Lower lobe of right lung (tissue), 2 donors: ENCODE data around the gene ASZ1. TPM values are rescaled to one million over a fixed set of nuclear protein-coding genes. Genes with fewer than 3 reads are reported as not detected.

Experiments used
- ATAC-seq, 2 donors: fragments of 200-7000 bp; cut with Tn5 transposase; one replicate each; pipeline ENCODE4 v1.9.1; 2020 to 2022; ENCODE audit warnings: mild to moderate bottlenecking in 2 of 2, moderate library complexity in 2 of 2
- DNase-seq: peaks from one replicate; pipeline ENCODE4 v3.0.0-alpha.2; 2020
- H3K27ac ChIP-seq: fragments of 200-600 bp; one replicate; pipeline ENCODE4 v1.8.0; 2022
- H3K27me3 ChIP-seq: fragments of 200-600 bp; one replicate; pipeline ENCODE4 v1.8.0; 2022; ENCODE audit warnings: low read depth
- H3K36me3 ChIP-seq: fragments of 200-600 bp; one replicate; pipeline ENCODE4 v1.8.0; 2022; ENCODE audit warnings: mild to moderate bottlenecking
- H3K4me1 ChIP-seq: fragments of 200-600 bp; one replicate; pipeline ENCODE4 v1.8.0; 2022
- H3K4me3 ChIP-seq: fragments of 200-600 bp; one replicate; pipeline ENCODE4 v1.8.0; 2022; ENCODE audit warnings: mild to moderate bottlenecking
- H3K9me3 ChIP-seq: fragments of 200-600 bp; one replicate; pipeline ENCODE4 v1.8.0; 2022
- intact Hi-C: fragments of 100-400 bp; cut with DNase I; formaldehyde crosslinking; loops from one replicate; pipeline ENCODE4 v1.11.0; 2022
- total RNA-seq: library from RNA; stranded (reverse); fragmentation: NEBNext Ultra II Directional; extraction: Animal tissue kit (Norgen Biotek cat#: 25700); gene quantifications from one replicate; pipeline ENCODE4 v1.2.1, GENCODE V29; 2021
- TF ChIP-seq, protein P1 (sequence below): fragments of 200-600 bp; IDR thresholded peaks from one replicate; pipeline ENCODE4 v1.8.0; 2022; ENCODE audit warnings: antibody characterized with exemption, mild to moderate bottlenecking
- donor health status: DM: no; HTN: yes; CAD: no; lungs with severe emphysema.

ASZ1 gene
- total RNA-seq, 1 donor from 2014 or later = not detected

DNA sequence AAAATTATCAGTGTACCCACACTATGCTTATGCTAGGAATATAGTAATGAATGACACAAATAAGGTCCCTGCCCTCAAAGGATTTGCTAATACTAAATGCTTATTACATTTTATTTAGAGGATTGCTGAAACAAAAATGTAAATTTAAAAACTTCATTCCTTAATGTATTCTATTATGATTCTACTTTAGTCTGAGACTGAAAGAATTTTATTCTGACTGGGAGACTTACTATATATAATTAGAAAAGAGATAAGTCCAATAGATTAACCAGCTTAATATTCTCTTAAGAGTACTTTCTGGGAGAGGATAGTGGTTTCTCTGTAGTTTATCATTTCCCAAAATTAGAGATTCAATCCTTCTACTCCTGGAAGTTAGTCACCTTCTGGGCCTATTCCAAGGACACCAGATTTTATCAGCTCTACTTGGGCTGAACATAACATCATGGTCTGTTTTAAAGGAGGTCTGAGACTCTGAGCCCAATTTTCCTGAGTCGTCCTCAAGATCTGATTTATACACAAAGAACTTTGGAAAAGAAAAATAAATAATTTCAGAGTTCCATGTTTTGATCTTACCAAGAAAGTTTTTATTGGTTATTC is 41.1 kb downstream of the ASZ1 start:
- TF ChIP-seq, protein P1, sequence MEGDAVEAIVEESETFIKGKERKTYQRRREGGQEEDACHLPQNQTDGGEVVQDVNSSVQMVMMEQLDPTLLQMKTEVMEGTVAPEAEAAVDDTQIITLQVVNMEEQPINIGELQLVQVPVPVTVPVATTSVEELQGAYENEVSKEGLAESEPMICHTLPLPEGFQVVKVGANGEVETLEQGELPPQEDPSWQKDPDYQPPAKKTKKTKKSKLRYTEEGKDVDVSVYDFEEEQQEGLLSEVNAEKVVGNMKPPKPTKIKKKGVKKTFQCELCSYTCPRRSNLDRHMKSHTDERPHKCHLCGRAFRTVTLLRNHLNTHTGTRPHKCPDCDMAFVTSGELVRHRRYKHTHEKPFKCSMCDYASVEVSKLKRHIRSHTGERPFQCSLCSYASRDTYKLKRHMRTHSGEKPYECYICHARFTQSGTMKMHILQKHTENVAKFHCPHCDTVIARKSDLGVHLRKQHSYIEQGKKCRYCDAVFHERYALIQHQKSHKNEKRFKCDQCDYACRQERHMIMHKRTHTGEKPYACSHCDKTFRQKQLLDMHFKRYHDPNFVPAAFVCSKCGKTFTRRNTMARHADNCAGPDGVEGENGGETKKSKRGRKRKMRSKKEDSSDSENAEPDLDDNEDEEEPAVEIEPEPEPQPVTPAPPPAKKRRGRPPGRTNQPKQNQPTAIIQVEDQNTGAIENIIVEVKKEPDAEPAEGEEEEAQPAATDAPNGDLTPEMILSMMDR = no peak
- H3K27me3 ChIP-seq = no peaks in the 10 kb centered on the region
- ATAC-seq (no peak), DNase-seq (no peak)
- no peaks in the 10 kb centered on the region for H3K4me1 ChIP-seq
- intact Hi-C loops = no loop called here
- H3K9me3 ChIP-seq = peaks cover 7% of the 10 kb centered on the region
- no peaks in the 10 kb centered on the region for H3K36me3 ChIP-seq
- H3K4me3 ChIP-seq = no peak overlapping the region
- H3K27ac ChIP-seq = no peak overlapping the region

DNA sequence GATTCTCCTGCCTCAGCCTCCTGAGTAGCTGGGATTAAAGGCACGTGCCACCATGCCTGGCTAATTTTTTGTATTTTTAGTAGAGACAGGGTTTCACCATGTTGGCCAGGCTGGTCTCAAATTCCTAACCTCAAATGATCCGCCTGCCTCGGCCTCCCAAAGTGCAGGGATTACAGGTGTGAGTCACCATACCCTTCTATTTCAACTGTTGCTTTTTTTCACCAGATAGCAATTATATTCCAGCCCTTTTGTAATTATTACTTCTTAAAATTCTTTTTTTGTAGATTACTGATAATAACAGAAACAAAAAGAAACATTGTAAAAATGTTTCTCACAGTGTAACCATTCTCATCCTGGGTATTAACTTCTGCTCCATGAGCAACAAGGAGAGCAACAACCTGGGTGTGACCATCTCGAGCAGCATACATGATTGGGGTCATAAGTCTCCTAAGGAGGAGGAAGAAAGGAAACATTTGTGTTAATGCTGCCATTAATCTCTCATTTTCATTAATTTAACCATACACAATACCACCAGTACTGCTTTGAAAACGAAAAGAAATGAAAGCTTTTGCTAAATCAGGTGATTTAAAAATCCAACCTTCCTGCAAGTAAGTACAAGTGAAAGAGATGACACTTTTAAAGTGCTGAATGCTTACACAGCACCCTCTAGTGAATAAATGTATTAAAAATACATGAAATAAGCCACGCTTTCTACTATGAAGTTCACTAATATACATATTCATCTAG is 41.8 kb downstream of the ASZ1 start:
- H3K36me3 ChIP-seq = no peaks in the 10 kb centered on the region
- no peak overlapping the region for H3K27ac ChIP-seq
- H3K9me3 ChIP-seq = peaks cover 7% of the 10 kb centered on the region
- ATAC-seq (peak in 1 of 2 donors; percentile 71), DNase-seq (no peak)
- intact Hi-C loops = no loop called here
- no peak overlapping the region for H3K4me3 ChIP-seq
- TF ChIP-seq, protein P1 = peak; percentile 27
- H3K27me3 ChIP-seq = no peaks in the 10 kb centered on the region
- H3K4me1 ChIP-seq = no peaks in the 10 kb centered on the region

DNA sequence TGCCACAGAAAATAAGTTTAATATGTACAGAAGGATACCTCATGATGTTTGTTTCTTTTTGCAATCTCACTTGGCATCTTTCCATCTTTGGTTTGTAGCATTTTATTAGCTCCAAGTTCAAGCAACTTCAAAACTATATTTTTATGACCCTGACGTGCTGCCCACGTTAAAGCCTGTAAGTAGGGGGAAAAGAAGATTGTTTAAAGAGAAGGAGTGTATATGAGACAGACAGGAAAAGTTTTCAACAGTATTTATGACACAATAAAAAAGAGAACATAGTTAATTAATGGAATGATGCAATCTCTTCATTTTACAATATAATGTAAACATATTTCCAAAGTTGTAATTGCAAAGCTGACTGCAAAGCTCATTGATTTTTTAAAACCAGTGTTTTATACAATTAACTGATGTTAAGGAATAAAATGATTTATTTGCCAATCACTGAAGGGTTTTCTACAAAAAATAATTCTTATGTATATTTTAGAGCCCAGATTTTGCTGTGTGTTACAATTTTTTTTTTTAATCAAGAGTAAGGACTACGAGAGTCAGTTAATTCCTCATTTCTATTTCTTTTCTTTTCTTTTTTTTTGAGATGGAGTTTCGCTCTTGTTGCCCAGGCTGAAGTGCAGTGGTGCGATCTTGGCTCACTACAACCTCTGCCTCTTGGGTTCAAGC is 42.5 kb downstream of the ASZ1 start:
- intact Hi-C loops = no loop called here
- ATAC-seq (no peak), DNase-seq (no peak)
- no peaks in the 10 kb centered on the region for H3K27me3 ChIP-seq
- H3K9me3 ChIP-seq = peaks cover 7% of the 10 kb centered on the region
- H3K36me3 ChIP-seq = no peaks in the 10 kb centered on the region
- H3K27ac ChIP-seq = no peak overlapping the region
- no peaks in the 10 kb centered on the region for H3K4me1 ChIP-seq
- H3K4me3 ChIP-seq = no peak overlapping the region
- TF ChIP-seq, protein P1 = no peak

DNA sequence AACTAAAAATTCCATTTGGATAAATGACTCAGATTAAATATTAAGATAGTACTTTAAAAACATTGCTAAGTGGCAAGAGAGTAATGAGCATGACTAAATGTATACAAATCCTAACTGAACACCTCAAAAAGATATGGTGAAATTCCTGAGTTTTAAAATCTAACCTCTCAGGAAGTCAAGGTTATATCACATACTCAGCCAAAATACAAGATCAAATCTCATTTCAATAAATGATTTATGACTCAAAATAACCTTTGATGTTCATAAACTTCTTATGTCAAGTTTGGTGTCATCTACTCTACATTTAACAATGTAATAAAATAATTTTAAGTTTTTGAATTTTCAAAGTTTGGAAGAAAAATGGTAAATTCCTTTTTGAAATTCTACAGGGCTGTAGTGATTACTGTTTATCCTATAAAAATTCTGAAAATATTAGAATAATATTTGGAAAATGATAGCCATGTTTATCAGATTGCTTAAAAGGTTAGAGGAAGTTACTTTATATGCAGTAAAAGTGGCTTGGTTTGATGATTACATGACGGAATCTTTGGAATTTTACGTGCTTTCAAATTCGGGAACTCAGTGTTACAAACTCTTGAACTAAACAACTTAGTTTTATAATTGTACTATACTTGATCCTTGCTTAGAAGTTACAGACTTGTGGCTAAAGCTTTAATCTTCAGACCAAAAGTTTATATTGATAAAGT is 43.7 kb downstream of the ASZ1 start:
- H3K27ac ChIP-seq = no peak overlapping the region
- H3K36me3 ChIP-seq = no peaks in the 10 kb centered on the region
- H3K4me1 ChIP-seq = no peaks in the 10 kb centered on the region
- DNase-seq = no peak
- peaks cover 5% of the 10 kb centered on the region for H3K9me3 ChIP-seq
- H3K27me3 ChIP-seq = no peaks in the 10 kb centered on the region
- no peak for ATAC-seq
- TF ChIP-seq, protein P1 = no peak
- no peak overlapping the region for H3K4me3 ChIP-seq
- intact Hi-C loops = no loop called here

DNA sequence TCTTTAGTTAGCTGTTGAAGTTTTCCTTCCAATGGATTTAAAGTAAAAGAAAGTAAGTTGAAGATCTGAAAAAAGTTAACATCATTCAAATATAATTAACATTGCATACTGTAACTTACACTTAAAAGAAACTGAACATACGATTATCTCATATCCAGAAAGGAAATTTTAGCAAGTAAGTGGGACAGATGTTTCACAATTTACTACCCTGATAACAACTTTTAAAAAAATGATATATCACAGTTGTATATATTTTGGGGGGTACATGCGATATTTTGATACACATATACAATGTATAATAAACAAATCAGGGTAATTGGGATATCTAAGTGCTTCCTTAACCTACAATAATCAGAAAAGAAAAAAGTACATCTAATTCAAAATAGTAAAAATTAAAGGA is 44.2 kb downstream of the ASZ1 start:
- DNase-seq (no peak), ATAC-seq (no peak)
- Histone ChIP-seq H3K9me3 (no peaks in the 10 kb centered on the region), H3K4me3 (no peak overlapping the region), H3K27ac (no peak overlapping the region), H3K4me1 (no peaks in the 10 kb centered on the region), H3K36me3 (no peaks in the 10 kb centered on the region), H3K27me3 (no peaks in the 10 kb centered on the region)
- intact Hi-C loops = no loop called here
- TF ChIP-seq, protein P1 = no peak
